Stimulated activated CD4-positive, alpha-beta T cell treated with anti-CD3 and anti-CD28 coated beads, Interleukin-1b, Interleukin-23, amount 100 ng/mL, for 24 hours (primary cell): ENCODE results near the gene SPEF2.
"Not testable (repeated sequence)": the region's sequence is repeated elsewhere in the genome, so short reads cannot be mapped to it uniquely, and the experiment has no call there.

Experiments
- DNase-seq, 4 experiments: peaks; one replicate each; pipeline ENCODE4 v3.0.0-alpha.2; 2020; ENCODE audit warnings: low read depth in 4 of 4, low spot score in 1 of 4

Gene SPEF2

DNA sequence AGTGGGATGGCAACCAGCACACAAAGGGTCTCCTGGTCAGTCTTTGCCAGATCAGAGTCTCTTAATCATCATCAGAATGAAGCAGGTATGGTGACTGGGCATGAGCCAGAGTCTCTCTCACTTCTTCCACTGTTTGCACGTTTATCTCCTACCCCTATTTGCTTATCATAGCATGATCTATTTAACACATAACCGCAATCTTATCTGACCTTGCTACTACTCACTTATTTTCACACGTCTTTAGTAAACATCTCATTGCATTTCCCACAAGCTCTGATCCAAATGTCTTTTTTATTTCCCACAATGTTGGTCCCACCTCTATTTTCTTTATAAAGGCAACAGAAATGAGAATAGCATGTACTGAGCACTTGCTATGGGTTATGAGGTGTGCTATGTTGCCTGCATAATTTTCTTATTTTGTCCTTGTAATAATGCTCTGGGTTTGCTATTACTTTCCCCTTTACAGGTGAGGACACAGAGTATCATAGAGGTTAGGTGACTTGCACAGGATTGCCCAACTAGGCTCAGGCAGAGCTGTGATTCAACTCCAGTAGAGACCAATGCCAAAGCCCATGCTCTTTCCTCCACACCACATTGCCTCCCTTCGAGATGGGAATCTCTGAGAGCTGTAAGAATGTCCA is 199.3 kb downstream of the SPEF2 start:
- no peak for DNase-seq

DNA sequence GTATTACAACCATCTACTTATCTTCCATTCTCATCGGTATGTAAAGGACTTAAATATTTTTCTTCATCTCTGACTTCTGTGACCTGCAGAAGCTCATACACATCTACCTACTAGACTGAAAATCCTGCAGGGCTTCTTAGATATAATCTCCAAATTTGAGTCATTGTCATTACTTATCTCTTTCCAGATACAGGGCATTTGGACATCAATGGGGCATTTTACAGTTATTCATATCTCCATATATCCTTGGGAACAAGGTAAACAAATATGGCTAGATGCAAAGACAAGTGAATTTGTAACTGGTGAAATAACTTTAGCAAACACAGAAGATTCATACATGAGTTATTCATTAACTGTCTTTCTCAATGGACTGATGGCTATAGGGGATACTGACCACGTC is 201.4 kb downstream of the SPEF2 start:
- DNase-seq = no peak

DNA sequence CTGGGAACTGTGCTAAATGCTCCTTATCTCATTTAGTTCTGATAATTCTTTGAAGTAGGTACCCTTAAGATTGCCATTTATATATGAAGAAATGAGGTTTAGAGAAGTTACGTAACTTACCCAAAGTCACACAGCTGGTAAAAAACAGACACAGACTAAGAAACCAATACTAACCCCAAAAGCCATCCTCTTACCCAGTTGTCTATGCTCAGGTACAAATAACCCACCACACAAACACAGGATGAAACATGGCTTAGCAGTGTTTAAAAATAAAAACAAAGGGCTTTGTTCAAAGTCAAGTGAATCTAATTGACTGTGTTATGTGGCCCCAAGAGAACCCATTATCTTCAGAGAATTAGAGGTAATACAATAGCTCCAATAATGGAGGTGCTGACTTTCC is 202.0 kb downstream of the SPEF2 start:
- no peak for DNase-seq

DNA sequence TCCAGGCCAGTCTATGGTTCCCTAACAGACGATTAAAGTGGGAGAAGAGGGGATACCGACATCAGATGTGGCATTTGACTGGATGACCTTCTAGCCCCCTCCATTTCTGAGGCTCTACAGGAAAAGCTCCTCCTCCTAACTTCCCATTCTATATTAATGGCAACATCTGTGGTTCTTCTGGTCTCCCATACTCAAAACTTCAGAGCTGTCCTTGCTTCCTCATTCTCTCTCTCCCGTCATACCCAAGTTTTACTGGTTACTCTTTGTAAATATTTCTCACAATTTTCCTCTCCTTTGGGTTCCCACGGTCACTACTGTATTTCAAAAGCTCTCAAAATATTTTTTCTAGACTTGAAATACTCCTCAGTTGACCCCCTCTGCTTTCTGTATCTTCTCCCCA is 203.1 kb downstream of the SPEF2 start:
- DNase-seq = no peak

DNA sequence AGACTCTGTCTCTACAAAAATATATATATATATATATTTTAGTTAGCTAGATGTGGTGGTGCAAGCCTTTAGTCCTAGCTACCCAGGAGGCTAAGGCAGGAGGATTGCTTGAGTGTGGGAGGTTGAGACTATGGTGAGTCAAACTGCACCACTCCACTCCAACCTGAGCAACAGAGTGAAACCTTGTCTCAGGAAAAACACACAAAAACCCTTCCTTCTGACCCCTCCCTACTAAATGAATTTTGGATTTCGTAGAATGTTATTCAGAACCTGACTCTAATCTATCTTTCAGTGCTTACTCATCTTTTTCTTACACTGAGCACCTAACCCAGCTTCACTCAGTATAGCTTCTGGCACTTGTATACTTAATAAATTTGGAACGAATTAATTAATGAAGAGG is 203.8 kb downstream of the SPEF2 start:
- DNase-seq = no peak

DNA sequence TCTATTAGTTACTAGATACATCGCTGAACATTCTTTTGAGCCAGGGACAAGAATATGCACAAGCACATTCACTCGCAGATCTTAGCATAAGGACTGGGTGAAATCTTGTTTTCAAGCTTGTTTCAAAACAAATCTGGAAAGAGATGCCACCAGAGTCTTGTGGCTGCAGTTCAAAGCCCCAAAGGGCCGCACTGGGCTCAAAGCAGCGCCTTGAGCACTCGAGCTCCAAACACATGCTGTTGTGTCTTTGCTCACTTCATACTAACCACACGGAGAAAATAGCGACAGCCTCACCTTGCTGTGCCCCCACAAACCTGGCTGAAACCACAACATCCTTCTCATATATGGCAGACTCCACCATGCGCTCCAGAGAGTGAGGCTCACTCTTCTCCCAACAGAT is 204.8 kb downstream of the SPEF2 start:
- no peak for DNase-seq

DNA sequence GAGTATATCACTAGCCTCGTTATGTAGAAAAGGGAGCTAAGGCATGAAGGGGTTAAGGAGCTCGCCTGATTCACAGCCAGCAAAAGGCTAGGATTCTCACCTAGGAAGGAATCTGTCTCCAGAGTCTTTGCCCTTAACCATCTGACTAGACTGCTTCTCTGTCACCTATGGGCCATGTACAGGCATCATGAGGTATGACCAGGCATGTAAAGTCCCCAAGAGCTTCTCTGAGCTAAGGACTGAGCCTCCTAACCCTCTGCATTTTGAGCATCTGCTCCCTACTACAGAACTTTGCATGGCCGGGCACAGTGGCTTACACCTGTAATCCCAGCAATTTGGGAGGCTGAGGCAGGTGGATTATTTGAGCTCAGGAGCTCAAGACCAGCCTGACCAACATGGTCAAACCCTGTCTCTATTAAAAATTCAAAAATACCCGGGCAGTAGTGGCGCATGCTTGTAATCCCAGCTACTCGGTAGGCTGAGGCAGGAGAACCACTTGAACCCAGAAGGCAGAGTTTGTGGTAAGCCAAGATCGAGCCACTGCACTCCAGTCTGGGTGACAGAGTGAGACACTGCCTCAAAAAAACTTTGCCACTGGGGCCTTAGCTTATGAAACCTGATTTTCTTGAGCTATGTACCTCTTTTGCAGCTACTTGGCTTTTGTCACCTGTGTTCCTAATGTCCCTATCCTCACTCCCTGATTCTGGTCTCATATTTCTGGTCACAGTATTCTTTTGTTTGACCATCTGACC is 205.9 kb downstream of the SPEF2 start:
- no peak for DNase-seq

DNA sequence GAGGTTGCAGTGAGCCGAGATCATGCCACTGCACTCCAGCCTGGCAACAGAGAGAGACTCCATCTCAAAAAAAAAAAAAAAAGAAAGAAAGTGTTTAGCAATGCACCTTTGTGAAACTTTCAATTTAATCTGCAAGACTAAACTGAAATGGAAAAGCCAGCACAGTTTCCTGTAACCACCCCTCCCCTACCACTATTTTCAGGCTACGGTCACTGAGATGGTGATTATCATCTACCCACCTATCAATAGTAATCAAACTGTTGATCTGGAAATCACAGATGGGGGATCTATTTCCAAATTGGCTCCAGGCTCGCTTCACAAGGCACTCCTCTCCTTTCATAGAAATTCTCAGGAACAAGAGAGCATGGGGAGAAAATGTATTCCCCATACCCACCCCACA is 208.4 kb downstream of the SPEF2 start:
- no peak for DNase-seq

DNA sequence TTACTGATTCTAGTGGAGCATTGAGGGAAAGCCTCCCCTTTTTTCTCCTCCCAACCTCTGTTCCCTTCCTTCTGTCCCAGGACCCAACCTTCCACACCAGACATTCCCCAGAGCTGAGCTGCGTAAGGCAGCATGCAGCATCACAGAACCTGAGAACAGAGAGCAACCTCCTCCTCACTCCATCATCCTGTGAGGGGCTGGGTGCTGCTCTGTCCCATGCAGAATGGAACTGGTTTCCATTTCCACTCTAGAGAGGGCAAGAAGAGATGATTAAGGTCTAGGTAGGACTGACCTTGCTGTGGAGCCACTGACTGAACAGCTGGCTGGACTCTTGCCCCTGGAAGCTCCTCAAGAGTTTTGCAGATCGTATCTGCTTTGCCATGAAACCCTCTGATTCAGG is 208.9 kb downstream of the SPEF2 start:
- DNase-seq = no peak

DNA sequence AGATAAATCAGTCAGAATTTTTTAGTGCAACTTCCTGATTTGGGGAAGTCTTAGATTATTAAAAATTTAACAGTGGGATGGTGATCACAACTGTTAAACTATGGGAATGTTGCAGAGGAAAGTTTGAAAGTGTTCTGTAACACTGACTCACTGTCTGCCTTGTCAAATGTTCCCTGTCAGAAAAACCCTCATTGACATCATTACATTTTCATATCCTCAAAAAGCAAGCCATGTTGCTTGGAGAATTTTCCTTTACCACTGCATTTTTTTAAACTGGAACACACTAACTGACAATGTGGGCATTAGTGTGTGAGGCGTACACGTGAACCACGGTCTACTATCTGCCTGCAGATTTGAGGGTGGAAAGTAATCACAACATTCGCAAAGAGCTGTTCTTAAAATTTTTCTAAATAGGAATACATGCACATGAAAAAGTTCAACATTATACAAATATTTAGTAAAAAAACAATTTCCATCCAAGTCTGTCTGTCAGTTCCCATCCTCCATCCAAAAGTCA is 210.5 kb downstream of the SPEF2 start:
- DNase-seq = no peak

DNA sequence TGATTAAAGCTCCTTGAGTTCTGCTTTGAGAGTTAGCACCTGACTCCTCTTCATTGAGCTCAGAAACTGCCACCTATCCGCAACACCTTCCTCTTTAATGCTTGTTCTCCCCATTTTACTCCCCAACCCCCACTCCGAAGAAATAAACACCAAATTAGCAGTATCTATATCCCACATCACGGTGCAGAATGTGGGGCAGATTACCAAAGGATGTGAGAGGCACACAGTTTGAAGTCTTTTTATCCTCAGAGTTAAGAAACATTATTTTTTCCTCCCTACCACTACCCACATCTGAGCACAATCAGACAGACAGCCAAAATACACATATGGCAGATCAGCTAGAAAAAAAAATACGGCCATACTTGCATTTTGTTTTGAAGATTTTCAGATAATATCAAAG is 212.9 kb downstream of the SPEF2 start:
- no peak for DNase-seq

DNA sequence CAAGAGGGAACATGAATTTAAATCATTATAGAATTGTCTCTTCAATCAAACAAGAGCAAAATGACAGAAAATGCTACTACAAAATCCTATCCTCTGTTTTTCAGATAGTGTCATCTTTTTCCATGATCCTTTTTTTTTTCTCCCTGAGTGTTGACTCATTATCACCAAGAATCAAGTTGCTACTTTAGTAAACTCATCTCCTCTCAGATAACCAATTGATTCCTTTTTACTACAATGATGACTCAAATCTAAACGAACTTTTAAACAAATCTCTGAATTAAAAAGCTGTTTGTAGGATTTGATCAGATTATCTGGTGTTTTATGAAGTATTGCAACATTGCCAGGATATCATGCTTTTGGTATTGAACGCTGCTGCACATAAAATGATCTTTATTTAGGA is 215.1 kb downstream of the SPEF2 start:
- no peak for DNase-seq

DNA sequence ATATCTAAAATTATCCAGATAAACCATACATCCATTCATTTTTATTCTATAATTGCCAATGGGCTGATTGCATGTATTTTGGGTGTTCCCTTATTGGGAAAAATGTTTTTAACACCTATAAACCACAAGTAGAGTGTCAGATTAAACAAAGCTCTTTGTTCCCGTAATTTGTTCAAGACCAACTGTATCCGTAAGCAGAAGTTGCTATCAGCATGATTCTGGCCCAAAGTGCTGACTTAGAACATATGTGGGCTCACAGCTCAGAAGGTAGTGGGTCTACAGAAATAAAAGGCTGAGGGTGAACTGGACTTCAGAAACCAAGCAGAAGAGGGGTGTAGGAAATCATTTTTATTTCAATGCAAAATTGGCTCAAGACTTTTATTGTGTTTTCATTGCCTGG is 215.6 kb downstream of the SPEF2 start:
- DNase-seq = no peak

DNA sequence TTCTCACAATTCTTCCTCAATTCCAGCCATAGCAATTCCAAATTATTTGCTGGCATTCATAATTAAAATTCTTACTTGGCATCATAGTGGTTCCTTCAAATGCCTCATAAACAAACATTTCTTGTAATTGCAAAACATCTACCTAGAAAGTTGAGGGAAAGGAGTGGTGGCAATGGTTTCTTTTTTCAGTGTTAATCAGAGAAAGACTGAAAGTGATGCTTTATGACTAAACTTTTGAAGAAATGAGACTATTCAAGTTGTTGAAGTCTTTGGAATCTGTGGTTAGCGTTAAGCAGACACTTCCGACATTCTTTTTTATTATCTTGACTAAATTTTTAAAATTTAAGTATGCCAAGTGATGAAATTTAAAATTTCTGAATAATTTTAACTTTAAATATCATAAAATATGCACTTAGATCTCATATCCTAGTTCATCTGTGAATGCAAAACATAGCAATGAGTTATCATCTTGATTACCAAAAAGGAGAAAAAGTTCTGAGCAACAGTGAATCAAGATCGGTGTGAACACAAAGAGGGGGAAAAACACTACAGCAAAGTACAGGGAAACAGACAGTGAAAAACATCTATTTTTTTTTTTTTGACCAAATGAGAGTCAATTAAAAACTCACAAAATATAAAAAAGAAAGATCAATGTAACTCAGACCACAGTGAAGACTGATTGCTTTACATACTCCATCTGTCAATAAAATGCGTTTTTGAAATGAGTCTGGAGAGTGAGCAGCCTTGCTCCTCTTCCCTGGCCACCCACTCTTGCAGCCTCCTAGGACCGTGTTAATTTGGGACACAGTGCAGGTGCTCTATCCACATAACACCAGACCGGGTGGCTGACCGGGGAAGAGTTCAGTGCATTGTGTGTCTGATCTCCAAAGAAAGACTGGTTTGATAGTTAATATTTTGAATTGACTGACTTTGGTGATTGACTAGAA is 218.4 kb downstream of the SPEF2 start:
- no peak for DNase-seq

DNA sequence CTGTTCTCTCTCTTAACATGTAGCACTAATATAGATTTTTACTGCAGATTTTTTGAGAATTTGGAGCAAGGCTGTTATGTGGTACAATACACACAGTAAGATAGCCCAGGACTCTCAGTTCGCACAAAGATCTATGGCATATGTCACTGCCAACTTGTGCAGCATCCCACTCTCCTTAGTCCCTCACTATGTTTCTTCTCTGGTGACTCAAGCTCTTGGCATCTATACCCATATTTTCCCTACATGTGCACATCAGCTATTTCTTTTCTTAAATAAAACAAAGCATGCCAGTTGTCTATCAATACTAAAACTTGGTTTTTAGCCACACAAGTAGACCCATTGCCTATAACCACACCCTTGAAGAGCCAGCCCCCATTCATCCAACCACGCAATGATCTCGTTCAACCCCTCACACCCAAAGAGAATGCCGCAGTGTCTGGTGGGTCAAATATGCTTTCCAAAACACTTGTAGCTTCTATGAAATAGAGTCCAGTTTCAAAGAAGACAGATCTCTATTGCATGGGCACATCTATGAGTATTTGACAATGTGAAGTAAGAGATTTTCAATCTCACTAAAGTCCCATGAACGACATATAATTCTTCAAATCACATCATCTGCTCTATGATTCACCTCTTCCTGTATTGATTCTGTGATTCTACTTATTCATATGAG is 220.8 kb downstream of the SPEF2 start:
- DNase-seq = no peak

DNA sequence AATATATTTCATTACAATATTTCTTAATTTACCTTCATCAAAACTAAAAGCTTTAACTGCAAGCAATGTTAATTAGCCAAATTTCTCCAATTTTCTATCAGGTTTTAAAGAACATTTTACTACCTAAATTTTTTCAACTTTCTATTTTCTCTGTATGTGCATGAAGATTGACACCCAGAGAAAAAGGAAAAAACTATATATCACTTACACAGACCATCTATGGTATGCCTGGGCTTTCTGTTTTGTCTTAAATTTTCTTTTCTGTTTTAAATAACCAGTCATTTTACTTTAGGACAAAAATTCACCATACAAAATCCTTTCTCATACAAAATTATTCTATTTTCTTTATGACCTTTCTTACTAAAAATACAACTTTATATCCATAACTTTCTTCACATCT is 225.2 kb downstream of the SPEF2 start:
- no peak for DNase-seq

DNA sequence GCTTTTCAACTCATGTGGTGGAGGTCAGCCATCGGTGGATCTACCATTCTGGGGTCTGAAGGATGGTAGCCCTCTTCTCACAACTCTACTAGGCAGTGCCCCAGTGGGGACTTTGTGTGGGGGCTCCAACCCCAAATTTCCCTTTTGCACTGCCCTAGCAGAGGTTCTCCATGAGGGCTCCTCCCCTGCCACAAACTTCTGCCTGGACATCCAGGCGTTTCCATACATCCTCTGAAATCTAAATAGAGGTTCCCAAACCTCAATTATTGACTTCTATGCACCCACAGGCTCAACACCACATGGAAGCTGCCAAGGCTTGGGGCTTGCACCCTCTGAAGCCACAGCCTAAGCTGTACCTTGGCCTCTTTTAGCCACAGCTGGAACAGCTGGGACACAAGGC is 227.8 kb downstream of the SPEF2 start:
- not testable (repeated sequence) for DNase-seq

DNA sequence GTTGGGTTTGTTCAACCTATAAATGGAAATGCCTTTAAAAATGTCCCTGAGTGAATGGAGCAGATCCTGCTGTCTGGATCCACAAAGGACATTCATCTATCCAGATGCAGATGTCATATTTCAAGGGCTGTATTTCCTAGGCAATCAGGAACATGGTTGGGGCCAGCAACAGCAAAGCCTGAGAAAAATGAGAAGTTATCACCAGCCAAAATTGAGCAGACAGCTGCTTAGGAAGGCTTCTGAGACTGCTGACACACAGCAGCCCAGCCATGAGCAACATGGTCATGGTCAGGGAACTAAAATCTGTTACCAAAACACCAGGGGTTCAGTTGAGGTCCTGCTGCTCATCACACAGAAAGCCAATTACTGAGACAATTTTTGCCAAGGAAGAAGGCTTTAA is 229.8 kb downstream of the SPEF2 start:
- DNase-seq = no peak

DNA sequence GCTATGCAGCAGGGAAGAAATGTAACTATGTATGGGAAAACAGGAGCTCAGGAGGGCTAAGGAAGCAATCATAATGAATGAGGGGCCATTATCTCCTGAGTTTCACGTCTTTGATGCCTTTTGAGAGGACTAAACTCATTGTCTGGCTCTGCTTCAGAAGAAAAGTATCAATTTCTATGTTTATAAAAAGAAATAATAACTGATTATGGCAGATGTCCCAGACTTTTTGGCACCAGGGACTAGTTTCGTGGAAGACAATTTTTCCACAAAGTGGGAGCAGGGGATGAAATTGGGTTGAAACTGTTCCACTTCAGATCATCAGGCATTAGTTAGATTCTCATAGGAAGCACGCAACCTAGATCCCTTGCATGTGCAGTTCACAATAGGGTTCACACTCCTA is 230.3 kb downstream of the SPEF2 start:
- DNase-seq = no peak

DNA sequence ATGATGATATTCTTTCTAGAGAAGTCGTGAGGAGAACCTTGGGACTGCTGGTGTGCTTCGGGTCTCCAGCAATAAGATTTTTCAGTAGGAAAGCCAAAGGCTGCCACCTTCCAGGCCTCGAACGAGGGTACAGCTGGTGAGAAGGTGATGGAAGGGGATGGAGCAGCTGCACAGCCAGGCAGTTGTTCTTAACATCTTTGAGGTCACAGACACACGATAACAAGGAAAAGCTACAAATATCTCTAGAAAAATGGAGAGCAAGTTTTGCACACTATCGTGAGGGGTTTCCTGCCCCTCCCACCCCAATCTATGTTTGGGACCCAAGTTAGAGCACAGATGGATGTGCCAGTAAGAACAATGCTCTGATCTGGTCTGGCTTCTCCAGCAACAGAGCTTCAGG is 232.2 kb downstream of the SPEF2 start:
- no peak for DNase-seq

DNA sequence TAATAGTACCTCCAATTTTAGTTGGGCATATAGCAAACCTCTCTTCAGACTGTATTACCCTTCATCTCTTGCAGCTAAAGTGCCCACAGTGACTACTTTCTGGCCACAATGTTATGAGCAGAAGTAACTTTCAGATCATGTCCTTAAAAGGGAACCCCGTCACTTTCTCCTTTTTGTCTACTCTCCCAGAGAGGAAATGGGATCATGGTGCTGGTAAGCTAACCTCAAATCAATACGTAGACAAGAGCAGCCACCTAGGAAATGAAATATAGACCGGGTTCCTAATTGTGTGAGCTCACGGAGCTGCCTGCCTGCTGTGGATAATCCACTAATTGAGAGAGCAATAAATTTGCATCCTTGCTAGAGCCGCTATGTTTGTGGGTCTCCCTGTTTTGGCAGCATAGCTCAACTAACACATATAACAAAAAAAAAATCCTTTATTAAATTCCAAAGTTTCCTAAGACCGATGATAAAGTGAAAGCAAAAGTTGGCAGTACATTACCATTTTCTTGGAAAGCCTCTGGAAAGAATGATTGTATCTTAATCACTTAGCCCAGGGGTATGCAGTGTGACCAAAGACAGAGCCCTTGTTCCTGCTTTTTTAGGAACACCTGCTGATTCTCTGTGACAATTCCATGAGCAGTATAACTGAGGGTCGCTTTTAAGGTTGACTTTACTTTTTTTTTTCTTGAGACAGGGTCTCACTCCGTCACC is 233.5 kb downstream of the SPEF2 start:
- no peak for DNase-seq
